C4-2B (cell line): ENCODE data around the gene BLVRB.

Experiments
- CTCF ChIP-seq: fragments of 450-650 bp; conservative IDR thresholded peaks from 2 replicates; pipeline ENCODE4 v1.5.1; 2017; ENCODE audit warnings: mild to moderate bottlenecking
- ZFX ChIP-seq: fragments of 450-650 bp; IDR thresholded peaks from 2 replicates; pipeline ENCODE4 v1.6.1; 2017

GRCh38 chr19:40492274-40492673, 26.7 kb upstream of the BLVRB start:
- TF ChIP-seq CTCF (no peak), ZFX (no peak)
